A673 (cell line): ENCODE results near the gene HNRNPA3. TPM values are rescaled to one million over a fixed set of nuclear protein-coding genes. Genes with fewer than 3 reads are reported as not detected.
"Not testable (repeated sequence)": the region's sequence is repeated elsewhere in the genome, so short reads cannot be mapped to it uniquely, and the experiment has no call there.

Experiments
- BruUV-seq: library from RNA; stranded (reverse); fragments of 400-500 nt; replicated peaks from 2 replicates; lab custom pipeline; 2021; lab: Mats Ljungman, UMichigan
- CTCF ChIA-PET: fragments of 300-600 bp; sonication (Branson Sonifier 250); formaldehyde crosslinking; loops from one replicate; lab custom pipeline; 2022; ENCODE audit warnings: antibody characterized with exemption; lab: Charles Lee
- POLR2A ChIA-PET: fragments of 300-600 bp; sonication (Branson Sonifier 250); formaldehyde crosslinking; loops from one replicate; lab custom pipeline; 2022; ENCODE audit warnings: antibody characterized with exemption; ENCODE audit not compliant: low non-redundant PET; lab: Charles Lee
- DNase-seq: peaks from one replicate; pipeline ENCODE4 v3.0.0-alpha.2; 2015; ENCODE audit warnings: low spot score
- H3K27ac ChIP-seq: fragments of 200-600 bp; sonication (generic); 2 replicates; pipeline ENCODE4 v1.5.1; 2016; ENCODE audit warnings: mixed run types, low read depth, mild to moderate bottlenecking, mixed read lengths, antibody characterized with exemption, low read length; ENCODE audit not compliant: poor library complexity, severe bottlenecking
- H3K27me3 ChIP-seq: fragments of 200-600 bp; sonication (generic); replicated peaks from 2 replicates; pipeline ENCODE4 v1.6.1; 2017; ENCODE audit warnings: mixed run types, low read depth, mild to moderate bottlenecking, mixed read lengths, antibody characterized with exemption, low read length; ENCODE audit not compliant: insufficient read depth, poor library complexity
- H3K36me3 ChIP-seq: fragments of 200-600 bp; sonication (generic); 2 replicates; pipeline ENCODE4 v1.6.1; 2016; ENCODE audit warnings: mixed run types, mild to moderate bottlenecking, mixed read lengths, antibody characterized with exemption, low read length; ENCODE audit not compliant: insufficient read depth, poor library complexity, severe bottlenecking
- H3K4me1 ChIP-seq: fragments of 200-600 bp; sonication (generic); 2 replicates; pipeline ENCODE4 v1.6.1; 2017; ENCODE audit warnings: mixed run types, mild to moderate bottlenecking, mixed read lengths, antibody characterized with exemption, low read length; ENCODE audit not compliant: insufficient read depth, poor library complexity, severe bottlenecking
- H3K4me3 ChIP-seq: fragments of 200-600 bp; sonication (generic); 2 replicates; pipeline ENCODE4 v1.5.1; 2016; ENCODE audit warnings: low read depth, mixed run types, mild to moderate bottlenecking, mixed read lengths, low read length; ENCODE audit not compliant: poor library complexity, severe bottlenecking
- H3K9me3 ChIP-seq: fragments of 200-600 bp; sonication (generic); 2 replicates; pipeline ENCODE4 v1.6.1; 2016; ENCODE audit warnings: mixed run types, low read depth, mild to moderate bottlenecking, mixed read lengths, antibody characterized with exemption, low read length; ENCODE audit not compliant: poor library complexity, severe bottlenecking
- CTCF ChIP-seq: fragments of 300-800, 200-600 bp; sonication (generic); conservative IDR thresholded peaks from 2 replicates; pipeline ENCODE4 v1.5.1; 2017; ENCODE audit warnings: low read depth, mild to moderate bottlenecking, antibody characterized with exemption, low read length, moderate library complexity, mixed read lengths
- EZH2 ChIP-seq: fragments of 200-600 bp; sonication (generic); IDR thresholded peaks from 2 replicates; pipeline ENCODE4 v1.6.1; 2017; ENCODE audit warnings: borderline replicate concordance, low read depth, mild to moderate bottlenecking, mixed read lengths, antibody characterized with exemption, low read length; ENCODE audit not compliant: poor library complexity, severe bottlenecking
- intact Hi-C: fragments of 100-400 bp; cut with micrococcal nuclease; formaldehyde crosslinking; loops from one replicate; pipeline ENCODE4 v1.10.0; 2022; ENCODE audit not compliant: unreplicated experiment
- total RNA-seq: library from RNA; stranded (reverse); gene quantifications from 2 replicates; pipeline ENCODE4 v1.2.3, GENCODE V29; 2021

Gene HNRNPA3
- total RNA-seq, 1 experiment from 2014 or later: 462 TPM

DNA sequence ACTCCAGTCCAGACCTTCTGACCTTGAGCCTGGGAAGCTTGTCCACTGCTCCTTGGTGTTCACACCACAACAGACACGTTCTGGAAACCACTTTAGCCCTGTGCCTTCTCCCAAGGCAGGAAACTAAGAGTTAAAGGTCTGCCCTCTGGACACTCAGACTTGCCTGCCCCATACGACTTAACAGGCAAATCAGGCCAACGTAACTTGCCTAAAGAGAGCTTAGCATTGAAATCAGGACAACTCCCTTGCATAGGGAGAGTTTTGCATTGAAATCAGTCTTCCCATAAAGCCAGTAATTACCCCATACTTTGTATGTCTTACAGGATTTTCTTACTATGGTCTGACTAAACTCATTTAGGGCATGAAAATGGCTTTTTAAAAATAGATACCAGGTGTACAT is 33.4 kb downstream of the HNRNPA3 start:
- POLR2A ChIA-PET: no interaction called here
- intact Hi-C loops: no loop called here
- no TSS peak for BruUV-seq

DNA sequence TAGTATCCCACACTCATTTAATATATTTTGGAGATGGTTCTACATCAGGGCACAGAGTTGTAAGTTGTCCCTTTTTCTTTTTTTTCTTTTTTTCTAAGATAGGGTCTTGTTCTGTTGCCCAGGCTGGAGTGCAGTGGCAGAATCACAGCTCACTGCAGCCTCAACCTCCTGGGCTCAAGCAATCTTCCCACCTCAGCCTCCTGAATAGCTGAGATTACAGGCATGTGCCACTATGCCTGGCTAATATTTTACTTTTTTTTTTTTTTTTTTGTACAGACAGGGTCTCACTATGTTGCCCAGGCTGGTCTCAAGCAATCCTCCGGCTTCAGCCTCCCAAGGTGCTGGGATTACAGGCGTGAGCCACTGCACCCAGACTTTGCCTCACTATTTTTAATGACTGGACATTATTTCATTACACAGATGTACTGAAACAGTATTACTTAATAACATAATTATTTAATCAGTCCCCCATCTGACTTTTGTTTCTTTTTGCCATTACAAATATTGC is 34.0 kb downstream of the HNRNPA3 start:
- intact Hi-C loops, CTCF ChIA-PET: not testable (repeated sequence)

More for the DNA sequence above, 33.4 kb downstream of the HNRNPA3 start:
- H3K27ac ChIP-seq: peak overlapping the region; percentile 68
- H3K36me3 ChIP-seq: no peaks in the 10 kb centered on the region
- DNase-seq: no peak
- CTCF ChIA-PET: no interaction called here
- H3K4me3 ChIP-seq: no peak overlapping the region
- no peaks in the 10 kb centered on the region for H3K27me3 ChIP-seq
- H3K9me3 ChIP-seq: no peaks in the 10 kb centered on the region
- H3K4me1 ChIP-seq: peaks cover 51% of the 10 kb centered on the region
- TF ChIP-seq EZH2 (no peak), CTCF (no peak)

GRCh38 chr2:177247693-177248262 is 35.2 kb downstream of the HNRNPA3 start:
- Histone ChIP-seq H3K27ac (no peak overlapping the region), H3K36me3 (no peaks in the 10 kb centered on the region)
- intact Hi-C loops: no loop called here

More for the DNA sequence above, 34.0 kb downstream of the HNRNPA3 start:
- Histone ChIP-seq H3K4me1 (peaks cover 45% of the 10 kb centered on the region), H3K27ac (peak overlapping the region; percentile 68)
- not testable (repeated sequence) for BruUV-seq, H3K4me3 ChIP-seq, H3K9me3 ChIP-seq, H3K36me3 ChIP-seq, DNase-seq, H3K27me3 ChIP-seq
- POLR2A ChIA-PET: interaction anchor here (0.7 kb wide), 1 partner anchor 1142 kb away, joined by 3 read pairs; no protein-coding TSS in a partner anchor

More at GRCh38 chr2:177247693-177248262, 35.2 kb downstream of the HNRNPA3 start:
- no peak for TF ChIP-seq CTCF
- no peak for TF ChIP-seq EZH2
- H3K4me1 ChIP-seq: peaks cover 45% of the 10 kb centered on the region
- BruUV-seq: no TSS peak
- POLR2A ChIA-PET: no interaction called here
- H3K9me3 ChIP-seq: no peaks in the 10 kb centered on the region
- no peak for DNase-seq
- H3K27me3 ChIP-seq: no peaks in the 10 kb centered on the region
- no peak overlapping the region for H3K4me3 ChIP-seq
- CTCF ChIA-PET: no interaction called here
